HEK293 (cell line): Measurements from ENCODE around the gene PCDHGB7.
A peak's percentile ranks its signal among the peaks of the same experiment; 100 is the strongest.

Experiments used
- CTCF ChIA-PET: fragments of 350-600 bp; formaldehyde crosslinking; extraction: SDS; loops from one replicate; lab custom pipeline; 2021; ENCODE audit warnings: antibody characterized with exemption; lab: Yijun Ruan, JAX
- POLR2A ChIA-PET: fragments of 300-600 bp; formaldehyde crosslinking; extraction: SDS; loops from one replicate; lab custom pipeline; 2020; ENCODE audit warnings: antibody characterized with exemption, inconsistent platforms; lab: Yijun Ruan, JAX
- H3K27ac ChIP-seq: fragments of 200-500 bp; sonication (Bioruptor generic); 2 replicates; pipeline ENCODE4 v1.5.1; 2014; ENCODE audit warnings: low read depth, low read length, control low read depth, inconsistent platforms; ENCODE audit errors: extremely low read depth
- H3K36me3 ChIP-seq, 2 experiments: fragments of 200-500 bp in 1 of 2; sonication (Bioruptor generic) in 1 of 2; 1 replicate in 1 of 2; 2 replicates in 1 of 2; pipeline ENCODE4 v1.5.1; 2014 to 2017; ENCODE audit warnings: inconsistent platforms in 2 of 2, low read length in 2 of 2; ENCODE audit not compliant: control insufficient read depth in 2 of 2, insufficient read depth in 1 of 2
- H3K4me1 ChIP-seq: fragments of 200-500 bp; sonication (Bioruptor generic); 2 replicates; pipeline ENCODE4 v1.5.1; 2014; ENCODE audit warnings: mild to moderate bottlenecking, low read length, inconsistent platforms; ENCODE audit not compliant: control insufficient read depth, insufficient read depth
- H3K4me3 ChIP-seq: 2 replicates; pipeline ENCODE4 v1.5.1; 2011; ENCODE audit warnings: low read depth, mild to moderate bottlenecking, control low read depth, low read length, moderate library complexity
- H3K9me3 ChIP-seq: fragments of 200-500 bp; sonication (Bioruptor generic); 2 replicates; pipeline ENCODE4 v1.5.1; 2014; ENCODE audit warnings: low read depth, low read length, inconsistent platforms; ENCODE audit not compliant: control insufficient read depth, insufficient read depth
- KLF8 ChIP-seq: fragments of 450-650 bp; formaldehyde crosslinking; IDR thresholded peaks from 2 replicates; pipeline ENCODE4 v1.5.1; 2016; ENCODE audit warnings: missing biosample characterization, missing genetic modification characterization
- YY1 ChIP-seq: fragments of 450-650 bp; formaldehyde crosslinking; IDR thresholded peaks from 2 replicates; pipeline ENCODE4 v1.5.1; 2018; ENCODE audit warnings: missing biosample characterization, missing genetic modification characterization
- ZBTB20 ChIP-seq: fragments of 450-650 bp; formaldehyde crosslinking; IDR thresholded peaks from 2 replicates; pipeline ENCODE4 v1.5.1; 2016; ENCODE audit warnings: missing biosample characterization, missing genetic modification characterization
- ZEB2 ChIP-seq: fragments of 450-650 bp; formaldehyde crosslinking; IDR thresholded peaks from 2 replicates; pipeline ENCODE4 v1.5.1; 2016; ENCODE audit warnings: missing biosample characterization, missing genetic modification characterization
- ZFP69B ChIP-seq: fragments of 450-650 bp; formaldehyde crosslinking; IDR thresholded peaks from 2 replicates; pipeline ENCODE4 v1.5.1; 2016; ENCODE audit warnings: missing biosample characterization, missing genetic modification characterization
- ZIC2 ChIP-seq: fragments of 450-650 bp; formaldehyde crosslinking; IDR thresholded peaks from 2 replicates; pipeline ENCODE4 v1.5.1; 2016; ENCODE audit warnings: missing biosample characterization, missing genetic modification characterization
- ZNF10 ChIP-seq: fragments of 450-650 bp; formaldehyde crosslinking; IDR thresholded peaks from 2 replicates; pipeline ENCODE4 v1.5.1; 2017; ENCODE audit warnings: missing biosample characterization, missing genetic modification characterization
- ZNF112 ChIP-seq: fragments of 450-650 bp; formaldehyde crosslinking; IDR thresholded peaks from 2 replicates; pipeline ENCODE4 v1.5.0; 2017; ENCODE audit warnings: missing biosample characterization, missing genetic modification characterization
- ZNF16 ChIP-seq: fragments of 450-650 bp; formaldehyde crosslinking; IDR thresholded peaks from 2 replicates; pipeline ENCODE4 v1.5.1; 2016; ENCODE audit warnings: low read depth, missing biosample characterization, missing genetic modification characterization
- ZNF175 ChIP-seq: fragments of 450-650 bp; formaldehyde crosslinking; IDR thresholded peaks from 2 replicates; pipeline ENCODE4 v1.5.1; 2016; ENCODE audit warnings: missing biosample characterization, missing genetic modification characterization
- ZNF184 ChIP-seq: fragments of 450-650 bp; IDR thresholded peaks from 2 replicates; pipeline ENCODE4 v1.5.1; 2018; ENCODE audit warnings: missing biosample characterization, mild to moderate bottlenecking, missing genetic modification characterization
- ZNF2 ChIP-seq: fragments of 450-650 bp; formaldehyde crosslinking; IDR thresholded peaks from 2 replicates; pipeline ENCODE4 v1.5.1; 2016; ENCODE audit warnings: missing biosample characterization, missing genetic modification characterization
- ZNF335 ChIP-seq: fragments of 450-650 bp; formaldehyde crosslinking; conservative IDR thresholded peaks from 2 replicates; pipeline ENCODE4 v1.5.1; 2016; ENCODE audit warnings: missing biosample characterization, missing genetic modification characterization
- ZNF341 ChIP-seq: fragments of 450-650 bp; formaldehyde crosslinking; IDR thresholded peaks from 2 replicates; pipeline ENCODE4; 2016; ENCODE audit warnings: low read depth, missing biosample characterization, missing genetic modification characterization
- ZNF501 ChIP-seq: fragments of 450-650 bp; formaldehyde crosslinking; IDR thresholded peaks from 2 replicates; pipeline ENCODE4 v1.5.1; 2016; ENCODE audit warnings: missing biosample characterization, missing genetic modification characterization
- ZNF558 ChIP-seq: fragments of 450-650 bp; formaldehyde crosslinking; IDR thresholded peaks from 2 replicates; pipeline ENCODE4 v1.5.1; 2016; ENCODE audit warnings: missing biosample characterization, missing genetic modification characterization
- ZNF600 ChIP-seq: fragments of 450-650 bp; formaldehyde crosslinking; IDR thresholded peaks from 2 replicates; pipeline ENCODE4 v1.5.1; 2016; ENCODE audit warnings: missing biosample characterization, missing genetic modification characterization
- ZNF654 ChIP-seq: fragments of 450-650 bp; formaldehyde crosslinking; IDR thresholded peaks from 2 replicates; pipeline ENCODE4 v1.5.1; 2016; ENCODE audit warnings: low read depth, missing biosample characterization, missing genetic modification characterization
- ZNF660 ChIP-seq: fragments of 450-650 bp; IDR thresholded peaks from 2 replicates; pipeline ENCODE4 v1.5.1; 2018; ENCODE audit warnings: missing biosample characterization, mild to moderate bottlenecking, missing genetic modification characterization
- ZNF792 ChIP-seq: fragments of 450-650 bp; formaldehyde crosslinking; IDR thresholded peaks from 2 replicates; pipeline ENCODE4 v1.5.1; 2016; ENCODE audit warnings: missing biosample characterization, missing genetic modification characterization
- TF ChIP-seq, protein P1 (sequence below): fragments of 450-650 bp; formaldehyde crosslinking; IDR thresholded peaks from 2 replicates; pipeline ENCODE4 v1.5.1; 2016; ENCODE audit warnings: missing biosample characterization, missing genetic modification characterization
- TF ChIP-seq, protein P2 (sequence below): fragments of 450-650 bp; formaldehyde crosslinking; optimal IDR thresholded peaks from 2 replicates; pipeline ENCODE3; 2016; ENCODE audit warnings: missing biosample characterization, mild to moderate bottlenecking, missing genetic modification characterization
- TF ChIP-seq, protein P3 (sequence below): fragments of 450-650 bp; formaldehyde crosslinking; conservative IDR thresholded peaks from 2 replicates; pipeline ENCODE4 v1.5.1; 2016; ENCODE audit warnings: low read depth, missing biosample characterization, missing genetic modification characterization
- TF ChIP-seq, protein P4 (sequence below): fragments of 450-650 bp; formaldehyde crosslinking; IDR thresholded peaks from 2 replicates; pipeline ENCODE4 v1.5.1; 2016; ENCODE audit warnings: missing biosample characterization, missing genetic modification characterization
- TF ChIP-seq, protein P5 (sequence below): fragments of 450-650 bp; formaldehyde crosslinking; IDR thresholded peaks from 2 replicates; pipeline ENCODE4 v1.5.1; 2016; ENCODE audit warnings: missing biosample characterization, missing genetic modification characterization
- TF ChIP-seq, protein P6 (sequence below): fragments of 450-650 bp; formaldehyde crosslinking; IDR thresholded peaks from 2 replicates; pipeline ENCODE4; 2016; ENCODE audit warnings: missing biosample characterization, missing genetic modification characterization

PCDHGB7 gene

DNA sequence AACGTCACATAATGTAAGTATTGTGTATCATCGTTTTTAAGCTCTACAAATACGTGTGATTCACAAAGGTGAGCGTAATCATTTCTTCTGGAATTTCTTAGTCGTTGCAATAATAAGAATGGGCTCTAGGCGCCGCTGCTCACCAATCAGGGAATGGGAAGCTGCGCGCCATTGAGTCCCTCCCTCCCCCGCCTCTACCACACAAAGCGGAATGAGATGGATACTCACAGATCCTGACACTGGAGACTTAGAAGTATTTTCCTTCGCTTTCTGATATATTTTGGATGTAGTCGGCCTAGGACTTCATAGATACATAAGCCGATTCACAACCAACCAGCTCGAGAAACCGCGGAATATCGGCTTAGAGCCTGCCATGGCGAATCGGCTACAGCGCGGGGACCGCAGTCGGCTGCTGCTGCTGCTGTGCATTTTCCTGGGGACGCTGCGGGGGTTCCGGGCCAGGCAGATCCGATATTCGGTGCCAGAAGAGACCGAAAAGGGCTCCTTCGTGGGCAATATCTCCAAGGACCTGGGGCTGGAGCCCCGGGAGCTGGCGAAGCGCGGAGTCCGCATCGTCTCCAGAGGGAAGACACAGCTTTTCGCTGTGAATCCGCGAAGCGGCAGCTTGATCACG is 3.5 kb downstream of the PCDHGB7 start, which contains the start of gene PCDHGA11:
Gene PCDHGA11, plus strand, starts transcription at position 197 of the 634 bp plus-strand sequence. Its CDS starts 177 bp downstream, at position 374.
- Histone ChIP-seq H3K27ac (no peak within 1 kb of the TSS), H3K36me3 (no peaks in the 10 kb centered on the region), H3K9me3 (no peaks in the 10 kb centered on the region; the same call in 1 of the 2 replicates), H3K4me3 (peak within 1 kb of the TSS; percentile 67), H3K4me1 (no peaks in the 10 kb centered on the region)
- ChIA-PET POLR2A (interaction anchor here (0.9 to 1.5 kb wide), 3 partner anchors 101 to 104 kb away, joined by 3 to 6 read pairs (median 4); partner anchors contain the start of gene TAF7), CTCF (interaction anchor here (0.6 to 7.0 kb wide), 65 partner anchors 9 to 335 kb away, joined by 3 to 160 read pairs (median 5); partner anchors contain the start of genes DIAPH1, PCDHB11, PCDHB14 and PCDHB15)
- peak; percentile 35; the same call in 1 of the 2 replicates for TF ChIP-seq ZNF341
- TF ChIP-seq YY1 (tag by site-specific recombination): peak; percentile 63; the same call in 1 of the 2 replicates
- TF ChIP-seq ZNF501 (tag by site-specific recombination): 0 out of 2 replicates have a peak, but pooled peaks have one; percentile 20
- TF ChIP-seq ZNF2 (tag by site-specific recombination): peak; percentile 70
- TF ChIP-seq ZNF335: 0 out of 2 replicates have a peak, but pooled peaks have one; percentile 20
- TF ChIP-seq, protein P1, sequence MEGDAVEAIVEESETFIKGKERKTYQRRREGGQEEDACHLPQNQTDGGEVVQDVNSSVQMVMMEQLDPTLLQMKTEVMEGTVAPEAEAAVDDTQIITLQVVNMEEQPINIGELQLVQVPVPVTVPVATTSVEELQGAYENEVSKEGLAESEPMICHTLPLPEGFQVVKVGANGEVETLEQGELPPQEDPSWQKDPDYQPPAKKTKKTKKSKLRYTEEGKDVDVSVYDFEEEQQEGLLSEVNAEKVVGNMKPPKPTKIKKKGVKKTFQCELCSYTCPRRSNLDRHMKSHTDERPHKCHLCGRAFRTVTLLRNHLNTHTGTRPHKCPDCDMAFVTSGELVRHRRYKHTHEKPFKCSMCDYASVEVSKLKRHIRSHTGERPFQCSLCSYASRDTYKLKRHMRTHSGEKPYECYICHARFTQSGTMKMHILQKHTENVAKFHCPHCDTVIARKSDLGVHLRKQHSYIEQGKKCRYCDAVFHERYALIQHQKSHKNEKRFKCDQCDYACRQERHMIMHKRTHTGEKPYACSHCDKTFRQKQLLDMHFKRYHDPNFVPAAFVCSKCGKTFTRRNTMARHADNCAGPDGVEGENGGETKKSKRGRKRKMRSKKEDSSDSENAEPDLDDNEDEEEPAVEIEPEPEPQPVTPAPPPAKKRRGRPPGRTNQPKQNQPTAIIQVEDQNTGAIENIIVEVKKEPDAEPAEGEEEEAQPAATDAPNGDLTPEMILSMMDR (tag by site-specific recombination): peak; percentile 59
- TF ChIP-seq ZIC2: peak; percentile 30; the same call in 1 of the 2 replicates
- TF ChIP-seq, protein P2, sequence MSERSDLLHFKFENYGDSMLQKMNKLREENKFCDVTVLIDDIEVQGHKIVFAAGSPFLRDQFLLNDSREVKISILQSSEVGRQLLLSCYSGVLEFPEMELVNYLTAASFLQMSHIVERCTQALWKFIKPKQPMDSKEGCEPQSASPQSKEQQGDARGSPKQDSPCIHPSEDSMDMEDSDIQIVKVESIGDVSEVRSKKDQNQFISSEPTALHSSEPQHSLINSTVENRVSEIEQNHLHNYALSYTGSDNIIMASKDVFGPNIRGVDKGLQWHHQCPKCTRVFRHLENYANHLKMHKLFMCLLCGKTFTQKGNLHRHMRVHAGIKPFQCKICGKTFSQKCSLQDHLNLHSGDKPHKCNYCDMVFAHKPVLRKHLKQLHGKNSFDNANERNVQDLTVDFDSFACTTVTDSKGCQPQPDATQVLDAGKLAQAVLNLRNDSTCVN (tag by site-specific recombination): peak; percentile 24
- no peak for TF ChIP-seq ZNF175 (tag by site-specific recombination)
- TF ChIP-seq ZNF10 (tag by site-specific recombination): peak; percentile 60; the same call in 1 of the 2 replicates
- TF ChIP-seq, protein P3, sequence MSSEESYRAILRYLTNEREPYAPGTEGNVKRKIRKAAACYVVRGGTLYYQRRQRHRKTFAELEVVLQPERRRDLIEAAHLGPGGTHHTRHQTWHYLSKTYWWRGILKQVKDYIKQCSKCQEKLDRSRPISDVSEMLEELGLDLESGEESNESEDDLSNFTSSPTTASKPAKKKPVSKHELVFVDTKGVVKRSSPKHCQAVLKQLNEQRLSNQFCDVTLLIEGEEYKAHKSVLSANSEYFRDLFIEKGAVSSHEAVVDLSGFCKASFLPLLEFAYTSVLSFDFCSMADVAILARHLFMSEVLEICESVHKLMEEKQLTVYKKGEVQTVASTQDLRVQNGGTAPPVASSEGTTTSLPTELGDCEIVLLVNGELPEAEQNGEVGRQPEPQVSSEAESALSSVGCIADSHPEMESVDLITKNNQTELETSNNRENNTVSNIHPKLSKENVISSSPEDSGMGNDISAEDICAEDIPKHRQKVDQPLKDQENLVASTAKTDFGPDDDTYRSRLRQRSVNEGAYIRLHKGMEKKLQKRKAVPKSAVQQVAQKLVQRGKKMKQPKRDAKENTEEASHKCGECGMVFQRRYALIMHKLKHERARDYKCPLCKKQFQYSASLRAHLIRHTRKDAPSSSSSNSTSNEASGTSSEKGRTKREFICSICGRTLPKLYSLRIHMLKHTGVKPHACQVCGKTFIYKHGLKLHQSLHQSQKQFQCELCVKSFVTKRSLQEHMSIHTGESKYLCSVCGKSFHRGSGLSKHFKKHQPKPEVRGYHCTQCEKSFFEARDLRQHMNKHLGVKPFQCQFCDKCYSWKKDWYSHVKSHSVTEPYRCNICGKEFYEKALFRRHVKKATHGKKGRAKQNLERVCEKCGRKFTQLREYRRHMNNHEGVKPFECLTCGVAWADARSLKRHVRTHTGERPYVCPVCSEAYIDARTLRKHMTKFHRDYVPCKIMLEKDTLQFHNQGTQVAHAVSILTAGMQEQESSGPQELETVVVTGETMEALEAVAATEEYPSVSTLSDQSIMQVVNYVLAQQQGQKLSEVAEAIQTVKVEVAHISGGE (tag by site-specific recombination): no peak
- peak; percentile 83 for TF ChIP-seq ZNF654 (tag by site-specific recombination)
- peak; percentile 33; the same call in 1 of the 2 replicates for TF ChIP-seq ZNF184 (tag by site-specific recombination)
- TF ChIP-seq ZNF16 (tag by site-specific recombination): no peak
- peak; percentile 37; the same call in 1 of the 2 replicates for TF ChIP-seq ZFP69B
- peak; percentile 41; the same call in 1 of the 2 replicates for TF ChIP-seq ZNF600 (tag by site-specific recombination)
- TF ChIP-seq, protein P4, sequence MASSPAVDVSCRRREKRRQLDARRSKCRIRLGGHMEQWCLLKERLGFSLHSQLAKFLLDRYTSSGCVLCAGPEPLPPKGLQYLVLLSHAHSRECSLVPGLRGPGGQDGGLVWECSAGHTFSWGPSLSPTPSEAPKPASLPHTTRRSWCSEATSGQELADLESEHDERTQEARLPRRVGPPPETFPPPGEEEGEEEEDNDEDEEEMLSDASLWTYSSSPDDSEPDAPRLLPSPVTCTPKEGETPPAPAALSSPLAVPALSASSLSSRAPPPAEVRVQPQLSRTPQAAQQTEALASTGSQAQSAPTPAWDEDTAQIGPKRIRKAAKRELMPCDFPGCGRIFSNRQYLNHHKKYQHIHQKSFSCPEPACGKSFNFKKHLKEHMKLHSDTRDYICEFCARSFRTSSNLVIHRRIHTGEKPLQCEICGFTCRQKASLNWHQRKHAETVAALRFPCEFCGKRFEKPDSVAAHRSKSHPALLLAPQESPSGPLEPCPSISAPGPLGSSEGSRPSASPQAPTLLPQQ (tag by site-specific recombination): peak; percentile 41; the same call in 1 of the 2 replicates
- 0 out of 2 replicates have a peak, but pooled peaks have one; percentile 24 for TF ChIP-seq ZNF558 (tag by site-specific recombination)
- TF ChIP-seq ZNF792 (tag by site-specific recombination): no peak
- TF ChIP-seq, protein P5, sequence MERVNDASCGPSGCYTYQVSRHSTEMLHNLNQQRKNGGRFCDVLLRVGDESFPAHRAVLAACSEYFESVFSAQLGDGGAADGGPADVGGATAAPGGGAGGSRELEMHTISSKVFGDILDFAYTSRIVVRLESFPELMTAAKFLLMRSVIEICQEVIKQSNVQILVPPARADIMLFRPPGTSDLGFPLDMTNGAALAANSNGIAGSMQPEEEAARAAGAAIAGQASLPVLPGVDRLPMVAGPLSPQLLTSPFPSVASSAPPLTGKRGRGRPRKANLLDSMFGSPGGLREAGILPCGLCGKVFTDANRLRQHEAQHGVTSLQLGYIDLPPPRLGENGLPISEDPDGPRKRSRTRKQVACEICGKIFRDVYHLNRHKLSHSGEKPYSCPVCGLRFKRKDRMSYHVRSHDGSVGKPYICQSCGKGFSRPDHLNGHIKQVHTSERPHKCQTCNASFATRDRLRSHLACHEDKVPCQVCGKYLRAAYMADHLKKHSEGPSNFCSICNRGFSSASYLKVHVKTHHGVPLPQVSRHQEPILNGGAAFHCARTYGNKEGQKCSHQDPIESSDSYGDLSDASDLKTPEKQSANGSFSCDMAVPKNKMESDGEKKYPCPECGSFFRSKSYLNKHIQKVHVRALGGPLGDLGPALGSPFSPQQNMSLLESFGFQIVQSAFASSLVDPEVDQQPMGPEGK (tag by site-specific recombination): 0 out of 2 replicates have a peak, but pooled peaks have one; percentile 3
- no peak for TF ChIP-seq ZNF112 (tag by site-specific recombination)
- TF ChIP-seq KLF8 (tag by site-specific recombination): peak; percentile 29; the same call in 1 of the 2 replicates
- peak; percentile 64 for TF ChIP-seq ZNF660 (tag by site-specific recombination)
- peak; percentile 22; the same call in 1 of the 2 replicates for TF ChIP-seq ZBTB20 (tag by site-specific recombination)
- TF ChIP-seq, protein P6, sequence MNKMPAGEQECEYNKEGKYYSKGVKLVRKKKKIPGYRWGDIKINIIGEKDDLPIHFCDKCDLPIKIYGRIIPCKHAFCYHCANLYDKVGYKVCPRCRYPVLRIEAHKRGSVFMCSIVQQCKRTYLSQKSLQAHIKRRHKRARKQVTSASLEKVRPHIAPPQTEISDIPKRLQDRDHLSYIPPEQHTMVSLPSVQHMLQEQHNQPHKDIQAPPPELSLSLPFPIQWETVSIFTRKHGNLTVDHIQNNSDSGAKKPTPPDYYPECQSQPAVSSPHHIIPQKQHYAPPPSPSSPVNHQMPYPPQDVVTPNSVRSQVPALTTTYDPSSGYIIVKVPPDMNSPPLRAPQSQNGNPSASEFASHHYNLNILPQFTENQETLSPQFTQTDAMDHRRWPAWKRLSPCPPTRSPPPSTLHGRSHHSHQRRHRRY (tag by site-specific recombination): no peak
- TF ChIP-seq ZEB2: 0 out of 2 replicates have a peak, but pooled peaks have one; percentile 21
